C4-2B (cell line): ENCODE data around the gene MYO1D.

Experiments used
- CTCF ChIP-seq: fragments of 450-650 bp; conservative IDR thresholded peaks from 2 replicates; pipeline ENCODE4 v1.5.1; 2017; ENCODE audit warnings: mild to moderate bottlenecking
- ZFX ChIP-seq: fragments of 450-650 bp; IDR thresholded peaks from 2 replicates; pipeline ENCODE4 v1.6.1; 2017

GRCh38 chr17:32865141-32865540, 11.8 kb downstream of the MYO1D start:
- no peak for TF ChIP-seq CTCF
- no peak for TF ChIP-seq ZFX
